Aorta (tissue), 5 donors: ENCODE results near the gene SGIP1. TPM values are rescaled to one million over a fixed set of nuclear protein-coding genes. Genes with fewer than 3 reads are reported as not detected.
"Not testable (repeated sequence)": the region's sequence is repeated elsewhere in the genome, so short reads cannot be mapped to it uniquely, and the experiment has no call there.

ENCODE experiments used
- ATAC-seq: fragments of 200-7000 bp; cut with Tn5 transposase; one replicate; pipeline ENCODE4 v1.9.1; 2022; ENCODE audit warnings: moderate library complexity; ENCODE audit not compliant: low FRiP score
- DNase-seq, 2 donors: peaks; one replicate each; pipeline ENCODE4 v3.0.0-alpha.2; 2020
- H3K27ac ChIP-seq, 2 donors: one replicate each; pipeline ENCODE4 v1.5.1; 2013; ENCODE audit warnings: low read length in 2 of 2, mild to moderate bottlenecking in 2 of 2, moderate library complexity in 2 of 2, control low read depth in 1 of 2, inconsistent platforms in 1 of 2, low read depth in 1 of 2
- H3K27me3 ChIP-seq, 2 donors: one replicate each; pipeline ENCODE4 v1.6.1; 2013; ENCODE audit warnings: control low read depth in 1 of 2, low read length in 1 of 2, mild to moderate bottlenecking in 1 of 2, moderate library complexity in 1 of 2; ENCODE audit not compliant: insufficient read depth in 2 of 2, control insufficient read depth in 1 of 2
- H3K36me3 ChIP-seq, 2 donors: one replicate each; pipeline ENCODE4 v1.6.1; 2013; ENCODE audit warnings: control low read depth in 1 of 2, low read length in 1 of 2, mild to moderate bottlenecking in 1 of 2; ENCODE audit not compliant: insufficient read depth in 2 of 2, control insufficient read depth in 1 of 2
- H3K4me1 ChIP-seq, 2 donors: one replicate each; pipeline ENCODE4 v1.6.1; 2013; ENCODE audit warnings: low read length in 2 of 2, control low read depth in 1 of 2, mild to moderate bottlenecking in 1 of 2, moderate library complexity in 1 of 2; ENCODE audit not compliant: insufficient read depth in 2 of 2, control insufficient read depth in 1 of 2
- H3K4me3 ChIP-seq, 2 donors: one replicate each; pipeline ENCODE4 v1.5.1; 2013; ENCODE audit warnings: low read length in 2 of 2, control low read depth in 1 of 2, mild to moderate bottlenecking in 1 of 2
- H3K9me3 ChIP-seq: one replicate; pipeline ENCODE4 v1.6.1; 2013; ENCODE audit warnings: mild to moderate bottlenecking, low read length; ENCODE audit not compliant: control insufficient read depth
- WGBS, 2 donors: extraction: QIAGEN DNeasy Blood & Tissue Kit; methylation state at CpG; one replicate each; pipeline ENCODE4 v1.1.7; 2013; 5-methylcytosine and 5-hydroxymethylcytosine counted together
- intact Hi-C, 2 donors: fragments of 100-400 bp; cut with DNase I; formaldehyde crosslinking; loops; one replicate each; pipeline versions ENCODE4 v1.14.2 to v1.15.0; 2022
- polyA plus RNA-seq, 2 donors: library from polyadenylated mRNA; stranded (reverse); fragments of 200-250 nt; gene quantifications; one replicate each; pipeline ENCODE4 v1.2.3, GENCODE V29; 2013
- total RNA-seq, 2 donors: library from RNA; stranded (reverse); fragmentation: NEBNext Ultra II Directional; extraction: Animal tissue kit (Norgen Biotek cat#: 25700); gene quantifications; one replicate each; pipeline ENCODE4 v1.2.1, GENCODE V29; 2021
- donor health status: healthy with polysubstance abuse.
- donor health status: Bipolar disorder and iron deficiency.
- donor health status: DM: no; HTN: no; CAD: no.
- donor health status: DM: no; HTN: no; CAD: no.
- donor health status: DM: yes; HTN: yes; CAD: no.

Gene SGIP1
- total and polyA plus RNA-seq, 4 donors, result 10.9 to 73.2 (median 58.3) TPM

- peak; percentile 51 for ATAC-seq
- no peaks in the 10 kb centered on the region for H3K36me3 ChIP-seq
- H3K27ac ChIP-seq, result no peak overlapping the region
- H3K27me3 ChIP-seq, result no peaks in the 10 kb centered on the region
- DNase-seq, result no peak
- H3K4me1 ChIP-seq, result no peaks in the 10 kb centered on the region
- intact Hi-C loops, result no loop called here
- H3K9me3 ChIP-seq, result no peaks in the 10 kb centered on the region
- 46 to 58% methylated on average over 5 of the region's 5 CpGs for WGBS, 2 donors
- H3K4me3 ChIP-seq, result no peak overlapping the region
Observed at GRCh38 chr1:66705110-66705509, 171.2 kb downstream of the SGIP1 start.

- H3K9me3 ChIP-seq, result no peaks in the 10 kb centered on the region
- intact Hi-C loops, result no loop called here
- H3K27me3 ChIP-seq, result no peaks in the 10 kb centered on the region
- no peak overlapping the region for H3K27ac ChIP-seq
- H3K4me1 ChIP-seq, result no peaks in the 10 kb centered on the region
- no peak overlapping the region for H3K4me3 ChIP-seq
- ATAC-seq, result no peak
- DNase-seq, result no peak
- WGBS, 2 donors, result 24 to 25% methylated on average over 2 of the region's 2 CpGs
- H3K36me3 ChIP-seq, result no peaks in the 10 kb centered on the region
Observed at GRCh38 chr1:66711420-66711819, 177.5 kb downstream of the SGIP1 start.

GRCh38 chr1:66712839-66713238 is 178.9 kb downstream of the SGIP1 start:
- no peaks in the 10 kb centered on the region for H3K4me1 ChIP-seq
- H3K36me3 ChIP-seq, result no peaks in the 10 kb centered on the region
- H3K27me3 ChIP-seq, result no peaks in the 10 kb centered on the region
- intact Hi-C loops, result no loop called here
- H3K27ac ChIP-seq, result no peak overlapping the region
- WGBS, 2 donors, result 61 to 63% methylated on average over 2 of the region's 2 CpGs
- H3K4me3 ChIP-seq, result no peak overlapping the region
- H3K9me3 ChIP-seq, result no peaks in the 10 kb centered on the region
- DNase-seq (no peak), ATAC-seq (no peak)

- no peaks in the 10 kb centered on the region for H3K36me3 ChIP-seq
- no peak overlapping the region for H3K4me3 ChIP-seq
- ATAC-seq (no peak), DNase-seq (no peak)
- H3K9me3 ChIP-seq, result no peaks in the 10 kb centered on the region
- H3K27ac ChIP-seq, result no peak overlapping the region
- no peaks in the 10 kb centered on the region for H3K27me3 ChIP-seq
- peaks cover 0 to 3% of the 10 kb centered on the region in 2 donors for H3K4me1 ChIP-seq
- intact Hi-C loops, result loop anchor here (5.0 to 10.0 kb wide), 5 partner anchors 109 to 469 kb away; partner anchors contain the start of gene SGIP1 (in 1 of the 2)
Observed at GRCh38 chr1:66723985-66724384, 190.0 kb downstream of the SGIP1 start.

- Histone ChIP-seq H3K36me3 (peaks cover 0 to 4% of the 10 kb centered on the region in 2 donors), H3K9me3 (no peaks in the 10 kb centered on the region), H3K4me3 (no peak overlapping the region), H3K4me1 (peaks cover 0 to 3% of the 10 kb centered on the region in 2 donors), H3K27me3 (no peaks in the 10 kb centered on the region), H3K27ac (no peak overlapping the region)
- DNase-seq (peak; percentile 37 to 58), ATAC-seq (peak; percentile 85)
- intact Hi-C loops, result loop anchor here (5.0 to 10.0 kb wide), 6 partner anchors 39 to 471 kb away; partner anchors contain the start of gene SGIP1 (in 2 of the 2)
- WGBS, 2 donors, result 26% methylated on average over 9 of the region's 9 CpGs
Observed at GRCh38 chr1:66725885-66726665, 192.1 kb downstream of the SGIP1 start.

GRCh38 chr1:66728021-66728420 is 194.1 kb downstream of the SGIP1 start:
- Histone ChIP-seq H3K9me3 (no peaks in the 10 kb centered on the region), H3K27me3 (no peaks in the 10 kb centered on the region), H3K36me3 (peaks cover 0 to 4% of the 10 kb centered on the region in 2 donors), H3K4me3 (no peak overlapping the region), H3K27ac (no peak overlapping the region), H3K4me1 (peaks cover 0 to 3% of the 10 kb centered on the region in 2 donors)
- intact Hi-C loops, result loop anchor here (5.0 to 10.0 kb wide), 6 partner anchors 41 to 473 kb away; partner anchors contain the start of gene SGIP1 (in 2 of the 2)
- 50 to 54% methylated on average over 2 of the region's 2 CpGs for WGBS, 2 donors
- DNase-seq (no peak), ATAC-seq (no peak)

- H3K4me3 ChIP-seq, H3K27me3 ChIP-seq, ATAC-seq, H3K27ac ChIP-seq, DNase-seq, H3K9me3 ChIP-seq, H3K36me3 ChIP-seq, H3K4me1 ChIP-seq: not testable (repeated sequence)
- intact Hi-C loops, result loop anchor here (5.0 to 10.0 kb wide), 6 partner anchors 41 to 474 kb away; partner anchors contain the start of gene SGIP1 (in 2 of the 2)
Observed at GRCh38 chr1:66728716-66729115, 194.8 kb downstream of the SGIP1 start.

GRCh38 chr1:66729119-66729518 is 195.2 kb downstream of the SGIP1 start:
- DNase-seq (no peak), ATAC-seq (no peak)

GRCh38 chr1:66729523-66729922 is 195.6 kb downstream of the SGIP1 start:
- intact Hi-C loops, result loop anchor here (5.0 to 10.0 kb wide), 6 partner anchors 42 to 475 kb away; partner anchors contain the start of gene SGIP1 (in 2 of the 2)
- DNase-seq (no peak), ATAC-seq (no peak)

More at GRCh38 chr1:66729119-66729518, 195.2 kb downstream of the SGIP1 start:
- Histone ChIP-seq H3K4me1 (peaks cover 0 to 3% of the 10 kb centered on the region in 2 donors), H3K9me3 (no peaks in the 10 kb centered on the region), H3K4me3 (no peak overlapping the region), H3K36me3 (peaks cover 0 to 4% of the 10 kb centered on the region in 2 donors), H3K27ac (no peak overlapping the region), H3K27me3 (no peaks in the 10 kb centered on the region)
- intact Hi-C loops, result loop anchor here (5.0 to 10.0 kb wide), 6 partner anchors 42 to 474 kb away; partner anchors contain the start of gene SGIP1 (in 2 of the 2)
- WGBS, 2 donors, result 37 to 38% methylated on average over 6 of the region's 6 CpGs

More at GRCh38 chr1:66729523-66729922, 195.6 kb downstream of the SGIP1 start:
- 91 to 92% methylated on average over 3 of the region's 3 CpGs for WGBS, 2 donors
- H3K4me3 ChIP-seq, result no peak overlapping the region
- H3K9me3 ChIP-seq, result no peaks in the 10 kb centered on the region
- H3K27me3 ChIP-seq, result no peaks in the 10 kb centered on the region
- H3K4me1 ChIP-seq, result peaks cover 0 to 3% of the 10 kb centered on the region in 2 donors
- no peak overlapping the region for H3K27ac ChIP-seq
- H3K36me3 ChIP-seq, result peaks cover 0 to 4% of the 10 kb centered on the region in 2 donors
